ENCODE data around the gene TUBB4B. TPM values are rescaled to one million over a fixed set of nuclear protein-coding genes. Genes with fewer than 3 reads are reported as not detected.

TUBB4B gene
- total RNA-seq, 1 donor from 2014 or later, result 463 TPM

- Histone ChIP-seq H3K4me1 (peaks cover 16% of the 10 kb centered on the region), H3K4me3 (no peak overlapping the region), H3K27me3 (ENCODE audit: low read depth) (peaks cover 51% of the 10 kb centered on the region), H3K27ac (replicated peaks) (no peak overlapping the region), H3K36me3 (no peaks in the 10 kb centered on the region), H3K9me3 (replicated peaks) (no peaks in the 10 kb centered on the region)
- DNase-seq, result no peak
- TF ChIP-seq CTCF (IDR thresholded peaks at IDR 0.05; ENCODE audit: borderline replicate concordance), result no peak
- intact Hi-C loops (cut with micrococcal nuclease), result loop anchor here (5.0 kb wide), 1 partner anchor 106 kb away; no protein-coding TSS in a partner anchor
Measured at GRCh38 chr9:137227853-137228505, 13.1 kb upstream of the TUBB4B start.

DNA sequence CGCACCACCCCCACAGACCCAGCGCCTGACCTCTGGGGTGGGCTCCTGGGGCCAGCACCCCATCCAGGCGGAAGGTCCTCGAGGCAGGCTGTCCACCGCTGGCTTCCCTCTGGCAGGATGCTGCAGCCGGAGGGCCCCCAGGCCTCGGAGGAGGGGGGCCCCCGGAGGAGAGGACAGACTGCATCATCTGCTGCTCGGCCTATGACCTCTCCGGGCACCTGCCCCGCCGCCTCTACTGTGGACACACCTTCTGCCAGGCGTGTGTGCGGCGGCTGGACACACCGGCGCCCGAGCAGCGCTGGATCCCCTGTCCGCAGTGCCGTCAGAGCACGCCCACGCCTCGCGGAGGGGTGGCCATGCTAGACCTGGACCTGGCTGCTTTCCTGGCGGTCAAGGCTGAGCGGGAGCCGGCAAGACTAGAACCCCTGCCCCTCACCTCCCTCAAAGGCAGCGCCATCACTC, 12.6 kb upstream of the TUBB4B start:
- Histone ChIP-seq H3K27me3 (ENCODE audit: low read depth) (peaks cover 57% of the 10 kb centered on the region), H3K27ac (replicated peaks) (no peak overlapping the region), H3K4me3 (no peak overlapping the region), H3K9me3 (replicated peaks) (no peaks in the 10 kb centered on the region), H3K4me1 (peaks cover 13% of the 10 kb centered on the region), H3K36me3 (no peaks in the 10 kb centered on the region)
- no peak for DNase-seq
- intact Hi-C loops (cut with micrococcal nuclease), result loop anchor here (5.0 kb wide), 1 partner anchor 106 kb away; no protein-coding TSS in a partner anchor
- no peak for TF ChIP-seq CTCF (IDR thresholded peaks at IDR 0.05; ENCODE audit: borderline replicate concordance)

- TF ChIP-seq CTCF (IDR thresholded peaks at IDR 0.05; ENCODE audit: borderline replicate concordance), result no peak
- H3K9me3 ChIP-seq (replicated peaks), result no peaks in the 10 kb centered on the region
- H3K4me3 ChIP-seq, result no peak overlapping the region
- intact Hi-C loops (cut with micrococcal nuclease), result loop anchor here (5.0 kb wide), 1 partner anchor 107 kb away; no protein-coding TSS in a partner anchor
- DNase-seq, result no peak
- peaks cover 6% of the 10 kb centered on the region for H3K4me1 ChIP-seq
- peaks cover 64% of the 10 kb centered on the region for H3K27me3 ChIP-seq (ENCODE audit: low read depth)
- H3K36me3 ChIP-seq, result no peaks in the 10 kb centered on the region
- H3K27ac ChIP-seq (replicated peaks), result no peak overlapping the region
Measured at GRCh38 chr9:137228968-137229896, 11.9 kb upstream of the TUBB4B start.

DNA sequence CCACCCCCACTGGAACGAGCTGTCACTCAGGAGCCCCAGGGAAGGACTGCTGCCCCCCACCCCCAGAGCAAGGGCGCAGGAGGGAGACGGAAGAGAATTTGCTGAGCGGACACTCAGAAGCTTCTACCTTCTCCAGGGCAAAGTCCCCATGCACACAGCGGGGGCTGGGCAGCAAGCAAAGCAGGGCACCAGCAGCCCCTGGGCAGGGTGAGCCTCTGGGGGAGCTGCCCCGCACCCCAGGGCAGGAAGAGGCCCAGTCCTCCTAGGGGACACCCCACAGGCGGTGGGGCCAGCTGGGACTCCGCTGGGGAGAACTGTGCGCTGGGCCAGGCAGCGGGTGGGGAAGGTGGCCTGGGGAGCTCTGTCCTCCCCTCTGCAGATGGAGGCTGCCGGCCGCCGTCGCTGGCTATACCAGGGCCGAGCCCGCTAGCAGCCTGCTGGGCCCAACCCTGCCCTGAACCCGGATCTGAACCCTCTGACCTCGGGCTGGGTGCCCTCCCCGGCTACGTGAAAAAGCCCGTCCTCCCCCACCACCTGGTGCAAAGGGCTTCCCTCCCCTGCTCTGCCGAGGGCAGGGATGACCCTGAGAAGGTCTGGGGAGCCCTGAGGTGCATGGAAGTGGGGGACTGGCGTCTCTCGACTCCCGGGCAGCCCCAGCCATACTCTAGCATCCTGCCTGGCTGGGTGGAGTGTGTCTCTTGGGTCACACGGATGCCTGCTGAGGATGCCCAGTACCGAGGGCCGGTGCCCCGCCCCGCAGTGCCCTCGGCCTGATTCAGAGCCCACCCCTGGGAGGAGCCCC, 11.0 kb upstream of the TUBB4B start:
- no peaks in the 10 kb centered on the region for H3K9me3 ChIP-seq (replicated peaks)
- H3K4me3 ChIP-seq, result no peak overlapping the region
- H3K36me3 ChIP-seq, result no peaks in the 10 kb centered on the region
- peaks cover 5% of the 10 kb centered on the region for H3K4me1 ChIP-seq
- H3K27ac ChIP-seq (replicated peaks), result no peak overlapping the region
- H3K27me3 ChIP-seq (ENCODE audit: low read depth), result peaks cover 72% of the 10 kb centered on the region
- intact Hi-C loops (cut with micrococcal nuclease), result loop anchor here (5.0 kb wide), 1 partner anchor 108 kb away; no protein-coding TSS in a partner anchor
- DNase-seq, result no peak
- TF ChIP-seq CTCF (IDR thresholded peaks at IDR 0.05; ENCODE audit: borderline replicate concordance), result no peak
